ENCODE results near the gene SH3GL1. TPM values are rescaled to one million over a fixed set of nuclear protein-coding genes. Genes with fewer than 3 reads are reported as not detected.
A peak's percentile ranks its signal among the peaks of the same experiment; 100 is the strongest.

The SH3GL1 gene
- total and polyA plus RNA-seq, 4 experiments from 2014 or later, result 19.7 to 45.6 (median 34.1) TPM

- Histone ChIP-seq H3K4me1 (ENCODE audit: insufficient read depth, low read length) (peaks cover 18% of the 10 kb centered on the region), H3K9me3 (ENCODE audit: control insufficient read depth in 1 of 2, low read length in 2 of 2) (no peaks in the 10 kb centered on the region), H3K27me3 (ENCODE audit: insufficient read depth, low read length) (no peaks in the 10 kb centered on the region), H3K27ac (ENCODE audit: low read depth, low read length) (no peak overlapping the region), H3K4me3 (ENCODE audit: low read length in 2 of 2) (no peak overlapping the region), H3K36me3 (ENCODE audit: insufficient read depth, low read length) (no peaks in the 10 kb centered on the region)
- peaks cover 0 to 3% of the 10 kb centered on the region in 2 donors for H3K27me3 Mint-ChIP-seq
- peaks cover 0 to 8% (median 0%) of the 10 kb centered on the region in 8 donors for H3K9me3 Mint-ChIP-seq
- H3K4me1 Mint-ChIP-seq, result peaks cover 8 to 23% (median 19%) of the 10 kb centered on the region in 4 donors
- no peak overlapping the region for H3K4me3 Mint-ChIP-seq
- DNase-seq, result no peak
- no peak overlapping the region for H3K27ac Mint-ChIP-seq
- ChIA-PET POLR2A (ENCODE audit: partially characterized antibody) (interaction anchor here (2.5 kb wide), 1 partner anchor 19 kb away, joined by 7 read pairs; the partner anchor contains the start of gene MPND), CTCF (ENCODE audit: partially characterized antibody) (no interaction called here)
- H3K36me3 Mint-ChIP-seq, result peaks cover 0 to 5% of the 10 kb centered on the region in 2 donors
- intact Hi-C loops (cut with micrococcal nuclease), result no loop called here
These were observed 76.7 kb downstream of the SH3GL1 start for GRCh38 chr19:4323692-4324091.

GRCh38 chr19:4322942-4323665 lies 77.2 kb downstream of the SH3GL1 start:
- H3K27me3 Mint-ChIP-seq, result no peaks in the 10 kb centered on the region
- H3K9me3 Mint-ChIP-seq, result peaks cover 0 to 5% (median 0%) of the 10 kb centered on the region in 8 donors
- H3K27me3 ChIP-seq (ENCODE audit: insufficient read depth, low read length), result no peaks in the 10 kb centered on the region
- H3K4me1 ChIP-seq (ENCODE audit: insufficient read depth, low read length), result peaks cover 15% of the 10 kb centered on the region
- H3K36me3 Mint-ChIP-seq, result no peaks in the 10 kb centered on the region
- no peak overlapping the region for H3K27ac Mint-ChIP-seq
- ChIA-PET POLR2A (ENCODE audit: partially characterized antibody) (interaction anchor here (2.5 kb wide), 1 partner anchor 20 kb away, joined by 7 read pairs; the partner anchor contains the start of gene MPND), CTCF (ENCODE audit: partially characterized antibody) (interaction anchor here (3.7 to 4.7 kb wide), 2 partner anchors 29 to 55 kb away, joined by 17 to 29 read pairs; no protein-coding TSS in a partner anchor)
- H3K36me3 ChIP-seq (ENCODE audit: insufficient read depth, low read length), result no peaks in the 10 kb centered on the region
- no peaks in the 10 kb centered on the region for H3K9me3 ChIP-seq (ENCODE audit: control insufficient read depth in 1 of 2, low read length in 2 of 2)
- no peak overlapping the region for H3K4me3 ChIP-seq (ENCODE audit: low read length in 2 of 2)
- H3K4me3 Mint-ChIP-seq, result no peak overlapping the region
- intact Hi-C loops (cut with micrococcal nuclease), result no loop called here
- H3K4me1 Mint-ChIP-seq, result peaks cover 8 to 18% (median 15%) of the 10 kb centered on the region in 4 donors
- no peak overlapping the region for H3K27ac ChIP-seq (ENCODE audit: low read depth, low read length)
- no peak for DNase-seq

GRCh38 chr19:4320419-4320818 lies 79.9 kb downstream of the SH3GL1 start:
- H3K36me3 ChIP-seq (ENCODE audit: insufficient read depth, low read length), result no peaks in the 10 kb centered on the region
- no peak overlapping the region for H3K4me3 ChIP-seq (ENCODE audit: low read length in 2 of 2)
- peak overlapping the region in 2 of 7 donors; percentile 18 to 37 for H3K27ac Mint-ChIP-seq
- H3K4me1 ChIP-seq (ENCODE audit: insufficient read depth, low read length), result no peaks in the 10 kb centered on the region
- H3K27ac ChIP-seq (ENCODE audit: low read depth, low read length), result no peak overlapping the region
- H3K27me3 Mint-ChIP-seq, result no peaks in the 10 kb centered on the region
- no peak for DNase-seq
- no peak overlapping the region for H3K4me3 Mint-ChIP-seq
- H3K9me3 ChIP-seq (ENCODE audit: control insufficient read depth in 1 of 2, low read length in 2 of 2), result no peaks in the 10 kb centered on the region
- no peaks in the 10 kb centered on the region for H3K36me3 Mint-ChIP-seq
- H3K9me3 Mint-ChIP-seq, result peaks cover 0 to 5% (median 0%) of the 10 kb centered on the region in 8 donors
- H3K4me1 Mint-ChIP-seq, result no peaks in the 10 kb centered on the region
- POLR2A ChIA-PET (ENCODE audit: partially characterized antibody), result interaction anchor here (0.5 to 1.2 kb wide), 4 partner anchors 10 to 59 kb away, joined by 3 to 4 read pairs (median 4); no protein-coding TSS in a partner anchor
- CTCF ChIA-PET (ENCODE audit: partially characterized antibody), result interaction anchor here (1.8 to 4.7 kb wide), 3 partner anchors 10 to 53 kb away, joined by 4 to 29 read pairs (median 17); no protein-coding TSS in a partner anchor
- intact Hi-C loops (cut with micrococcal nuclease), result no loop called here
- no peaks in the 10 kb centered on the region for H3K27me3 ChIP-seq (ENCODE audit: insufficient read depth, low read length)

- ChIA-PET CTCF (ENCODE audit: partially characterized antibody) (interaction anchor here (3.7 to 4.7 kb wide), 2 partner anchors 33 to 51 kb away, joined by 17 to 29 read pairs; no protein-coding TSS in a partner anchor), POLR2A (ENCODE audit: partially characterized antibody) (interaction anchor here (1.1 kb wide), 2 partner anchors 14 to 25 kb away, joined by 3 read pairs; partner anchors contain the start of gene MPND)
- H3K9me3 Mint-ChIP-seq, result peaks cover 0 to 5% (median 0%) of the 10 kb centered on the region in 8 donors
- no peaks in the 10 kb centered on the region for H3K27me3 Mint-ChIP-seq
- Histone ChIP-seq H3K4me1 (ENCODE audit: insufficient read depth, low read length) (no peaks in the 10 kb centered on the region), H3K4me3 (ENCODE audit: low read length in 2 of 2) (no peak overlapping the region), H3K36me3 (ENCODE audit: insufficient read depth, low read length) (no peaks in the 10 kb centered on the region), H3K27ac (ENCODE audit: low read depth, low read length) (no peak overlapping the region), H3K9me3 (ENCODE audit: control insufficient read depth in 1 of 2, low read length in 2 of 2) (no peaks in the 10 kb centered on the region), H3K27me3 (ENCODE audit: insufficient read depth, low read length) (no peaks in the 10 kb centered on the region)
- no peak overlapping the region for H3K4me3 Mint-ChIP-seq
- DNase-seq, result no peak
- H3K4me1 Mint-ChIP-seq, result no peaks in the 10 kb centered on the region
- H3K27ac Mint-ChIP-seq, result peak overlapping the region in 2 of 7 donors; percentile 65 to 80
- intact Hi-C loops (cut with micrococcal nuclease), result no loop called here
- H3K36me3 Mint-ChIP-seq, result no peaks in the 10 kb centered on the region
These were observed 81.2 kb downstream of the SH3GL1 start for GRCh38 chr19:4319067-4319718.

GRCh38 chr19:4318460-4318859 lies 81.9 kb downstream of the SH3GL1 start:
- H3K9me3 Mint-ChIP-seq, result peaks cover 0 to 5% (median 0%) of the 10 kb centered on the region in 8 donors
- no peaks in the 10 kb centered on the region for H3K4me1 ChIP-seq (ENCODE audit: insufficient read depth, low read length)
- H3K4me1 Mint-ChIP-seq, result no peaks in the 10 kb centered on the region
- peak overlapping the region in 1 of 7 donors; percentile 76 for H3K27ac Mint-ChIP-seq
- intact Hi-C loops (cut with micrococcal nuclease), result no loop called here
- DNase-seq, result no peak
- no peak overlapping the region for H3K4me3 ChIP-seq (ENCODE audit: low read length in 2 of 2)
- H3K4me3 Mint-ChIP-seq, result no peak overlapping the region
- no peaks in the 10 kb centered on the region for H3K27me3 ChIP-seq (ENCODE audit: insufficient read depth, low read length)
- no peaks in the 10 kb centered on the region for H3K36me3 Mint-ChIP-seq
- H3K27me3 Mint-ChIP-seq, result no peaks in the 10 kb centered on the region
- H3K9me3 ChIP-seq (ENCODE audit: control insufficient read depth in 1 of 2, low read length in 2 of 2), result no peaks in the 10 kb centered on the region
- CTCF ChIA-PET (ENCODE audit: partially characterized antibody), result interaction anchor here (4.7 kb wide), 1 partner anchor 34 kb away, joined by 29 read pairs; no protein-coding TSS in a partner anchor
- no peaks in the 10 kb centered on the region for H3K36me3 ChIP-seq (ENCODE audit: insufficient read depth, low read length)
- no peak overlapping the region for H3K27ac ChIP-seq (ENCODE audit: low read depth, low read length)
- POLR2A ChIA-PET (ENCODE audit: partially characterized antibody), result no interaction called here

- intact Hi-C loops (cut with micrococcal nuclease), result no loop called here
- Mint-ChIP-seq H3K9me3 (peaks cover 0 to 5% (median 0%) of the 10 kb centered on the region in 8 donors), H3K36me3 (no peaks in the 10 kb centered on the region), H3K27ac (no peak overlapping the region), H3K4me1 (no peaks in the 10 kb centered on the region), H3K27me3 (no peaks in the 10 kb centered on the region), H3K4me3 (no peak overlapping the region)
- Histone ChIP-seq H3K36me3 (ENCODE audit: insufficient read depth, low read length) (no peaks in the 10 kb centered on the region), H3K4me3 (ENCODE audit: low read length in 2 of 2) (no peak overlapping the region), H3K27ac (ENCODE audit: low read depth, low read length) (no peak overlapping the region), H3K27me3 (ENCODE audit: insufficient read depth, low read length) (no peaks in the 10 kb centered on the region), H3K9me3 (ENCODE audit: control insufficient read depth in 1 of 2, low read length in 2 of 2) (no peaks in the 10 kb centered on the region), H3K4me1 (ENCODE audit: insufficient read depth, low read length) (no peaks in the 10 kb centered on the region)
- no peak for DNase-seq
- CTCF ChIA-PET (ENCODE audit: partially characterized antibody), result no interaction called here
- POLR2A ChIA-PET (ENCODE audit: partially characterized antibody), result no interaction called here
These were observed 83.4 kb downstream of the SH3GL1 start for GRCh38 chr19:4316956-4317355.
